ENCODE results near the gene PLEKHG5. TPM values are rescaled to one million over a fixed set of nuclear protein-coding genes. Genes with fewer than 3 reads are reported as not detected.
A peak's percentile ranks its signal among the peaks of the same experiment; 100 is the strongest.

PLEKHG5 gene
- total and polyA plus RNA-seq, 9 donors: 2.0 to 13.1 (median 9.4) TPM

- 90 to 97% (median 94%) methylated on average over 4 of the region's 4 CpGs for WGBS, 3 donors
- peak in 1 of 5 donors; percentile 22 for DNase-seq
- no peak overlapping the region for H3K27ac ChIP-seq
- no peaks in the 10 kb centered on the region for H3K9me3 ChIP-seq
- H3K27me3 ChIP-seq: no peaks in the 10 kb centered on the region
- TF ChIP-seq EP300 (IDR thresholded peaks at IDR 0.05) (no peak), POLR2A (IDR thresholded peaks at IDR 0.05) (no peak)
- intact Hi-C loops (cut with DNase I): loop anchor here in 1 of 4 donors (10.0 kb wide), 1 partner anchor 56 kb away; the partner anchor contains the start of genes NOL9 and TAS1R1
- H3K4me1 ChIP-seq (ENCODE audit: insufficient read depth): peaks cover 17% of the 10 kb centered on the region
- H3K36me3 ChIP-seq: no peaks in the 10 kb centered on the region
- no peak overlapping the region for H3K4me3 ChIP-seq
These were observed 7.8 kb upstream of the PLEKHG5 start for GRCh38 chr1:6499296-6499695.

DNA sequence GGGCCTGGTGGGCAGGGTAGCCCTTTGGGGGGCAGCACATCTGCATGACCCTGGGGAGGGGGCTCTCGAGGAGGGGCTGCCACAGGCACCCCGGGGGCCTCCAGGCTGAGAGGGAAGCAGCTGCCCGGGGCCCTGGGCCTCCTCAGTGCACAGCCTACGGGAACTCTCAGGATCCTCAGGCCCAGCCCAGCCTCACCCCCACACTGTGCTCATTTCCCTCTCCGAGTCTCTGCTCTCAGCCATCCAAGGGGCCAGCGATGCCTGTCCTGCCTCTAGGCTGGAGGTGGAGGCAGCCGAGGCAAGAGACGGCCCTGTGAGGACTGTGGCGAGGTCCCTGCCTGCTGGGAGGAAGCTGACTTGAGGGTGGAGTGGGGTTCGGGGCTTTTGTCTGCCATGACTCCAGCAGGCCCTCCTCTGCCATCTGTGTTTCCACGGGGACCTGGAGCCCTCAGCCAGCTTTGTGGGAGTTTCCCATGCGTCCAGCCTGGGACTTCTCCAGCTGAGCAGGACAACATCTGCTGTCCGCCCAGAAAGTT, 7.2 kb upstream of the PLEKHG5 start:
- H3K27ac ChIP-seq: no peak overlapping the region
- H3K4me3 ChIP-seq: no peak overlapping the region
- peak in 1 of 5 donors; percentile 23 for DNase-seq
- intact Hi-C loops (cut with DNase I): loop anchor here in 1 of 4 donors (10.0 kb wide), 1 partner anchor 56 kb away; the partner anchor contains the start of genes NOL9 and TAS1R1
- H3K27me3 ChIP-seq: no peaks in the 10 kb centered on the region
- TF ChIP-seq EP300 (IDR thresholded peaks at IDR 0.05) (no peak), POLR2A (IDR thresholded peaks at IDR 0.05) (no peak)
- TF ChIP-seq, protein P1, sequence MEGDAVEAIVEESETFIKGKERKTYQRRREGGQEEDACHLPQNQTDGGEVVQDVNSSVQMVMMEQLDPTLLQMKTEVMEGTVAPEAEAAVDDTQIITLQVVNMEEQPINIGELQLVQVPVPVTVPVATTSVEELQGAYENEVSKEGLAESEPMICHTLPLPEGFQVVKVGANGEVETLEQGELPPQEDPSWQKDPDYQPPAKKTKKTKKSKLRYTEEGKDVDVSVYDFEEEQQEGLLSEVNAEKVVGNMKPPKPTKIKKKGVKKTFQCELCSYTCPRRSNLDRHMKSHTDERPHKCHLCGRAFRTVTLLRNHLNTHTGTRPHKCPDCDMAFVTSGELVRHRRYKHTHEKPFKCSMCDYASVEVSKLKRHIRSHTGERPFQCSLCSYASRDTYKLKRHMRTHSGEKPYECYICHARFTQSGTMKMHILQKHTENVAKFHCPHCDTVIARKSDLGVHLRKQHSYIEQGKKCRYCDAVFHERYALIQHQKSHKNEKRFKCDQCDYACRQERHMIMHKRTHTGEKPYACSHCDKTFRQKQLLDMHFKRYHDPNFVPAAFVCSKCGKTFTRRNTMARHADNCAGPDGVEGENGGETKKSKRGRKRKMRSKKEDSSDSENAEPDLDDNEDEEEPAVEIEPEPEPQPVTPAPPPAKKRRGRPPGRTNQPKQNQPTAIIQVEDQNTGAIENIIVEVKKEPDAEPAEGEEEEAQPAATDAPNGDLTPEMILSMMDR (IDR thresholded peaks at IDR 0.05): no peak
- H3K4me1 ChIP-seq (ENCODE audit: insufficient read depth): peaks cover 17% of the 10 kb centered on the region
- H3K36me3 ChIP-seq: no peaks in the 10 kb centered on the region
- WGBS, 3 donors: 64 to 69% (median 68%) methylated on average over 12 to 13 of the region's 13 CpGs
- H3K9me3 ChIP-seq: no peaks in the 10 kb centered on the region

GRCh38 chr1:6497867-6498575, 6.6 kb upstream of the PLEKHG5 start:
- peak in 1 of 5 donors; percentile 22 for DNase-seq
- TF ChIP-seq EP300 (IDR thresholded peaks at IDR 0.05) (no peak), POLR2A (IDR thresholded peaks at IDR 0.05) (no peak)
- TF ChIP-seq, protein P1 (IDR thresholded peaks at IDR 0.05): no peak
- H3K4me1 ChIP-seq (ENCODE audit: insufficient read depth): peaks cover 17% of the 10 kb centered on the region
- peak overlapping the region; percentile 53 for H3K4me3 ChIP-seq
- 39 to 54% (median 41%) methylated on average over 19 to 20 of the region's 20 CpGs for WGBS, 3 donors
- no peaks in the 10 kb centered on the region for H3K36me3 ChIP-seq
- H3K27ac ChIP-seq: no peak overlapping the region
- no peaks in the 10 kb centered on the region for H3K9me3 ChIP-seq
- H3K27me3 ChIP-seq: no peaks in the 10 kb centered on the region
- intact Hi-C loops (cut with DNase I): loop anchor here in 1 of 4 donors (10.0 kb wide), 1 partner anchor 57 kb away; the partner anchor contains the start of genes NOL9 and TAS1R1

DNA sequence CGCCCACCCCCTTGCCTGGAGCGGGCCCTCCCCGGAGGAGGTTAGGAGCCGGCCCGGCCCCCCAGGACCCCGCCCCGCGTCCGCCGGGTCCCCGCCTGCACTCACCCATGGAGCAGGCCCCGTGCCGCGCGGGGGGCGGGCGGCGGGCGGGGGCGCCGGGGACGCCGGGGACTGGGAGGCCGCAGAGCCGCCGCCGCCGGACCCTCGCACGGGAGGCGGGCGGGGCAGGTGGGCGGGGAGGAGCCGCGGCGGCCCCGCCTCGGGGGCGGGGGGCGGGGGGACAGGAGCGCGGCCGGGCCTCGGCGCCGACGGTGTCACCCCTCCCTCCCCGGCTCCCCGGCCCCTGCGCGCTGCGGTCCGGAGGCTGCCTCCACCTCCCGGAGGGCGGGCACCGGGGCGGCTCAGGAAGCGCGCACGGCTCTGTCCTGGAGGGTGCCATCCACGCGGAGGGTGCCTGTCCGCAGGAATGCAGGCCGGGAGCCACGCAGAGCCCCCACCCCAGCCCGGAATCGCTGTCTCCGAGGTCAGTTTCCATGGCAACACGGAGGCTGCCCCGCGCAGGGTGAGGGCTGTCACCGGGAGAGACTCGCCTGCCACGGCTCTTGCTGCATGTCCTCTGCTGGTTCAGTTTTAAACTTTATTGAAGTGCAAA, 5.9 kb upstream of the PLEKHG5 start:
- Histone ChIP-seq H3K36me3 (no peaks in the 10 kb centered on the region), H3K9me3 (no peaks in the 10 kb centered on the region), H3K27ac (peak overlapping the region in 1 of 2 donors; percentile 7), H3K27me3 (no peaks in the 10 kb centered on the region), H3K4me1 (ENCODE audit: insufficient read depth) (peaks cover 11% of the 10 kb centered on the region), H3K4me3 (peak overlapping the region; percentile 53)
- TF ChIP-seq POLR2A (IDR thresholded peaks at IDR 0.05) (no peak), EP300 (IDR thresholded peaks at IDR 0.05) (no peak)
- TF ChIP-seq, protein P1 (IDR thresholded peaks at IDR 0.05): no peak
- intact Hi-C loops (cut with DNase I): loop anchor here in 1 of 4 donors (10.0 kb wide), 1 partner anchor 57 kb away; the partner anchor contains the start of genes NOL9 and TAS1R1
- DNase-seq: peak; percentile 51 to 63 (median 58)
- WGBS, 3 donors: 0% methylated on average over 20 to 64 of the region's 74 CpGs
